Measurements from ENCODE around the gene DGKD. TPM values are rescaled to one million over a fixed set of nuclear protein-coding genes. Genes with fewer than 3 reads are reported as not detected.

Gene DGKD
- total RNA-seq, 1 donor from 2014 or later: 58.0 TPM

- intact Hi-C loops (cut with micrococcal nuclease): no loop called here
These were observed 115.9 kb downstream of the DGKD start for GRCh38 chr2:233470011-233470687.

DNA sequence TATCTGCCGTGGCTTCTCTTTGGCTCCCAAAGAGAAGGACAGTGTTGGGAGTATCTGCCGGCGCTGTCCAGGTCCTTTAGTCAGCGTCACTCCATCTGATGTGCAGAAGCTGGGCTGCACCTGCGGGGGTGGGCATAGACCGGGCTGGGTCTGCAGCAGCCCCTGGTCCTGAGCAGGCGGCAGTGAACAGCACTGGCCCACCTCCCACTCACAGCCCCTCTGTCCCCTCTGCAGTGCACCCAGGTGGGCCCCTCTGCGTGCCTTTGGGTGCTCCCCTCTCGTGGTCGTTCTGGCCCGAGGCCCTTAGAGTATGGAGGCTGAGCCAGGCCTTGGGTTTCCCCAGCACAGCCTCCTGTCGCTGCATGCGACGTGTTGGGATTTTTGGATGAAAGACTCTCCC is 116.5 kb downstream of the DGKD start:
- intact Hi-C loops (cut with micrococcal nuclease): no loop called here

DNA sequence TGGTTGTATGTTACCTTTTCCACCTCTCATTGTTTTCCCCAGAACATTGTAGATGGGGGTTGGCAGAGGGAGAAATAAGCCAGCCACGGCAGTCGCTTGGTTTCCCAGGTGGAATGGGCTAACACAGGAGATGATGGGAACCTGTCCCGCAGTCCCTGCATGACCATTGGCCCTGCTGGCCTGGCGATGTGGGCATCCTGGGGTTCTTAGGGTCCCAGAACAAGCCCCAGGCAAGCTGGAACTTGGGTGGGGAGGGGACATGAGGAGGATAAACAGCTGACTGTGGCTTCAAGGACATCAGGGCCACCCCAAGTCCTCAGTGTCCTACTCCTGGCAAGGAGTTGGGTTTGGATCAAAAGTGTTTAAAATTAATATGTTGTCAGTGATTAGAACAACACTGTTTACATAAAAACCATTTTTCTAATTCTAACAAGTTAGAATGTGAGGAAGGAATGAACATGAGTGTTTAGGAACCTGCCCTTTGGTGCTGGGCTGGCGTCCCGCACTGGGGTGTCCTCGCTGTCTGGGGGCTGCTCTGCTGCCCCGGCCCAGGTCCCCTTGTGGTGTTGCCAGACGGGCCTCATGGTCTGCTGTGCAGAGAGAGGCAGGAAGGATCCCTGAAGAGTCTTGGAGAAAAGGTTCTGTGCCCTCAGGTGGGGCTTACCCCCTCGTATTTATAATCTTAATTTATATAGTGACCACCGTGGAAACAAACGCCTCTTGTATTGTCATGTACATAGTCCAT is 117.2 kb downstream of the DGKD start:
- intact Hi-C loops (cut with micrococcal nuclease): no loop called here

DNA sequence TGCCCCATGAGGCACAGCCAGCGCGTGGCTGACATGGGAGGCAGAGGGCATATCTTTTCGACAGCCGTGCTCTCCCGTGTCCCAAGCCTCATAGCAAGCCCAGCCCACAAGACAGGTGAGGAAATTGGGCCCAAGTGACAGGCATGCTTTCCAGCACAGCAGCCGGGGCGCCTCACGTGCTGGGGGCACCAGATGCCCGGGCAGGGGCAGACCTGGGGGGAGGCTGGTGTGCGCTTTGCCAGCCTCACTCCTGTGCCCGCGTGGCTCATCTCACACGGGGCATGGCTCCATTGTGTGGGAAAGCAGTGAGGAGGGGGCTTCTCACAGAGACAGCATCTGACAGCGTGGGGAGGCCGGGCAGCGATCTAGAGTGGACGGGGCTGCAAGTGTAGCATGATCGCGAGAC is 119.1 kb downstream of the DGKD start:
- intact Hi-C loops (cut with micrococcal nuclease): no loop called here

GRCh38 chr2:233473878-233474277 is 119.6 kb downstream of the DGKD start:
- intact Hi-C loops (cut with micrococcal nuclease): no loop called here

DNA sequence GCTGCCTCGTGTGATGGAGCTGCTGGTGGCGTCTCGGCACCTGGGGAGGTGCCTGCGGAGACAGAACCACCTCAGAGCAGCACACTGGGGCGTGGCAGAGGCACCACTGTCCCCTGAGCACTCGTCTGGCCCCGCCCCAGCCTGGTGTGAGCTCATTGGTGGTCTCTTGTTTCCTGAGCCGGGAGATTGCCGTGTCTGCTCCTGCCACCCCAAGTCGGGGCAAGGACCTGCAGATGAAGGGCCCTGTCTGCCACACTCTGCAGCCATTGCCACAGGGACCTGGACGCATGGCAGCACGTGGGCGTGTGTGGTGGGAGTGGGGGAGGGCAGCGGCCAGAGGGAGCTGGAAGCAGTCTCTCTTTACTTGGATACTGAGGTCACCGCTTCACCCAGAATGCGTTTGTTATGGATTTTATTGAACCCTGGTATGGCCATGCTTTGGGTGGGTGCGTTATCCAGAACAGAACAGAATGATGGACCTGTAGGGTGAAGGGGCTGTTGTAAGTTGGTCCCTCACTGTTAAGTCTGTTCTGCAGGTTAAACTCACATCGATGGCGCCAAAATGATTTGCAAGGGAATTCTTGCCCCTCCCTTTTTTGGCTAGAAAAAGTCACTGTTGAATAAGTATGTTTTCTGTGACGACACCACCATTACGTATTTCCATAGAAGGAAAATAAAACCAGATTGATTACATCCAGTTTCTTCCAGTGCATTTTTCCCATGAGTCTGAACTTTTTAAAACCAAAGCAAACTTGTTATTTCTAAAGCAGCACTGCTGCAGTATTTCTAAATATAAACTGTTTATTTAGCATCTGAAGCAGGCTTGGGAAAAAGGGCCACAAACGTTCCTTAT is 120.2 kb downstream of the DGKD start:
- intact Hi-C loops (cut with micrococcal nuclease): no loop called here

GRCh38 chr2:233476063-233476410 is 121.7 kb downstream of the DGKD start:
- intact Hi-C loops (cut with micrococcal nuclease): no loop called here

DNA sequence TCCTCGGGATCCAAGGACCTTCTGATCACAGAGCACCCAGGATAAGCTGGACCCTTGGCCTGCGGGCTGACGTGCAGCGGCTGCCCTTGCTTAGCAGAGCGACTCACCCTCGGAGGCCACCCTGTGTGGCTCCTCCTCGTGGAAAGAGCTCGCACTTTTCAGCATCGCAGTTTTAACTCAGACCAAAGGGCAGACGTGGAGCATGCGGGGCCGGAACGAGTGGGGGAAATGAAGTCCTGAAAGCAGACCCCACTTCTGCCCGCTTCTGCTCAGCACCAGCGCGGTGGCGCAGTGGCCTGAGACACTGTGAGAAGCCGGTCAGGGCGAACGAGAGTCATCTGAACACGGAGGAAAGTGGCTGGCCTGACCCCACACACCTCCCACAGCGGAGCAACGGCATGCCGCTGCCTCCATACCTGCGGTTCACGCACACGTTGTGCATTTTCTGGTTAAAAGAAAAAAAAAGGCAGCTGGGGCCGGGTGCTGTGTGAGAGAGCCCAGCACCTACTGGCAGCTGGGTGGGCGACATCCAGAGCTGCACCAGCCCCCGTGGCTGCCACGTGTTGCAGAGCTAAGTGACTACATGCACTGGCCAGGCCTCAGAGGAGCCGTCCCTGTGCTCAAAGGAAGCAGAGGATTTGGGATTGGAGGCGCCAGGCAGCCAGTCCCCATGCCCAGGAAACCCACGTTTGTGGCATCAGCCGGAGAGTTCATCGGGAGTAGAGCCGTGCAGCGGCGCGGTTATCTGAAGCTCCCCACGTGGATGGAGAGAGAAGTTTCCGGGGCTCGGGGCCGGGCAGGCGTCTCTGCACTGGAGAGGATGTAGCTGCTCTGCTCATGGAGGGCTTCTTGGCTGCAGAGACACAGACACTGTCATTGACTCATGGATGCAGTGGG is 122.6 kb downstream of the DGKD start:
- intact Hi-C loops (cut with micrococcal nuclease): no loop called here

- intact Hi-C loops (cut with micrococcal nuclease): no loop called here
These were observed 123.5 kb downstream of the DGKD start for GRCh38 chr2:233477548-233478433.

DNA sequence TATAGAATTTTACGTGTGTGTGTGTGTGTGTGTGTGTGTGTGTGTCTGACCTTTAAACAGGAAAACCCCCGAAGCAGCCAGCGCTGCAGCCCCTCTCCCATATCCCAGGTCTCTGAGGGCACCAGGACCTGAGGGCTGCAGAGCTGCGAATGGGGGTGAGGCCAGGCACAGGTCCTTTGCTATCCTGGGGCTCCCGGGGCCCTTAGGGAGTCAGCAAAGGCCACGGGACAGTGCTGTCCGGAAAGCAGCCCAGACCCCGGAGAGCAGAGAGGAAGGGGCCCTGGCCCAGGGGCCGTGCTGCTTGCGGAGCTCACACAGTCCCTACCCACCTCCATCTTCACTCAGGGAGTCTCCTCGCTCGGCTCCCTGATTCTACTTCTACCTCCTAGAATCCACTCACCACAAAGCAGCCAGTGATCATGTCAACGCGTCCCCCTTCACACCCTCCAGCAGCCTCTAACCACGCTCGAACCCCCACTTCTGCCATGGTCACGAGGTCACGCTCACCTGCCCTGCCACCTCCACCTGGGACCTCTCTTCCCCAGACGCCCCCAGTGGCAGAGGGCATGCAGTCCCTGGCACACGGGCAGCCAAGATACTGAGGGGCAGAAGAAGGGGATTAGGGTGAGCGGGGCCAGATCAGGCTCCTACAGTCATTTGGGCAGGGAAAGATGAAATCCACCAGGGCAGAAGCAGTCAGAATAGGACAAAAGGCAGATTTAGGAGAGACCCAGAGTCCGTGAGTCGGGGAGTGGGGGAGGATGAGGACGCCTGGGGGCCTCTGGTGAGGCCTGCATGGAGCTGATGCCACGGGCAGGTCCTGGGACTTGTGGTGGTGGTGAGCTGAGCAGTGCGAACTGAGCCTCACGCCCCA is 125.6 kb downstream of the DGKD start:
- intact Hi-C loops (cut with micrococcal nuclease): no loop called here

GRCh38 chr2:233480490-233481202 is 126.4 kb downstream of the DGKD start:
- intact Hi-C loops (cut with micrococcal nuclease): no loop called here

- intact Hi-C loops (cut with micrococcal nuclease): no loop called here
These were observed 127.3 kb downstream of the DGKD start for GRCh38 chr2:233481368-233482142.

DNA sequence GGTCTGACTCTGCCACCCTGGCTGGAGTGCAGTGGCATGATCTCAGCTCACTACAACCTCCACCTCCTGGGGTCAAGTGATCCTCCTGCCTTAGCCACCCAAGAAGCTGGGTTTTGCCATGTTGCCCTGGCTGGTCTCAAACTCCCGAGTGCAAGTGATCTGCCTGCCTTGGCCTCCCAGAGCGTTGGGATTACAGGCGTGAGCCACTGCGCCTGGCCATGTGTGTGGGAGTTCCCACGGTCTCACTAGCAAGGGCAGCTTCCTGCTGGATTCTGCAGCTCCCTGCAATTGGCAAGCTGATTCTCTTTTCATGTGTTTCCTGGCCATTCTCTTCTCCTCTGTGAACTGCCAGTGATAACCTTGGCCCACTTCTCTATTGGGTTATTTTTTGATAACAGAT is 128.3 kb downstream of the DGKD start:
- intact Hi-C loops (cut with micrococcal nuclease): no loop called here

- intact Hi-C loops (cut with micrococcal nuclease): no loop called here
These were observed 131.4 kb downstream of the DGKD start for GRCh38 chr2:233485726-233486125.

GRCh38 chr2:233486357-233486756 is 132.1 kb downstream of the DGKD start:
- intact Hi-C loops (cut with micrococcal nuclease): no loop called here

DNA sequence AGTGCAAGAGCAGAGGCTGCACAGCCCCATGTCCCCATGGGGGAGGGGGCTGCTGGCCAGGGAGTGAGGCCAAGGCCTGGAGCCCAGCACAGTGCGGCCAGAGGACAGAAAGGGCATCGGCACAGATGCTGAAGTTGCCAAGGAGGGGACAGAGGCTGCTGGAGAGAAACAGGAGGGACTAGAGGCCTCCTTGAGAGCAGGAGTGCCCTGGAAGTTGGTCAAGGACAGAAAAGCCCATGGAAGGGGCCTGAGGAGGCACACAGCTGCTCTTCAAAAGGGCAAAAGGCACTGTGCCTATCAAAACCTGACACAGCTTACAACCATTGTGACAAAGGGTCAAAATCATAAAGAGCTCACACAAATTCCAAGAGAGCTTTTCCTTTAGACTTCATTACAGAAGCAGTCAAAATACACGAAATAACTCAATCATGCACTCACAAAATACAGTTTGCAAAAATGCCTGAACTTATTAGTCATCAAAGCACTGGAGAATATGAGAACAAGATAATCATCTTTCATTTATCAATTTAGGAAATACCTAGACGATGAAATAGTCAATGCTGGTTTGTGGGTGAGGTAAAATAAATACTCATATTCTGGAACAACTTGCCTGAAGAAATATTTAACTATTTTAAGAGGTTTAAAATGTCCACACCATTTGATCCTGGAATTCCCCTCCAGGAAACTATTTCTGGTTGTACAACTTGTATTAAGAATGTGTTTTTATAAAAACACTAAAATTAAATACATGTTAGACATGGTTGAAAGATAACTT is 132.7 kb downstream of the DGKD start:
- intact Hi-C loops (cut with micrococcal nuclease): no loop called here

DNA sequence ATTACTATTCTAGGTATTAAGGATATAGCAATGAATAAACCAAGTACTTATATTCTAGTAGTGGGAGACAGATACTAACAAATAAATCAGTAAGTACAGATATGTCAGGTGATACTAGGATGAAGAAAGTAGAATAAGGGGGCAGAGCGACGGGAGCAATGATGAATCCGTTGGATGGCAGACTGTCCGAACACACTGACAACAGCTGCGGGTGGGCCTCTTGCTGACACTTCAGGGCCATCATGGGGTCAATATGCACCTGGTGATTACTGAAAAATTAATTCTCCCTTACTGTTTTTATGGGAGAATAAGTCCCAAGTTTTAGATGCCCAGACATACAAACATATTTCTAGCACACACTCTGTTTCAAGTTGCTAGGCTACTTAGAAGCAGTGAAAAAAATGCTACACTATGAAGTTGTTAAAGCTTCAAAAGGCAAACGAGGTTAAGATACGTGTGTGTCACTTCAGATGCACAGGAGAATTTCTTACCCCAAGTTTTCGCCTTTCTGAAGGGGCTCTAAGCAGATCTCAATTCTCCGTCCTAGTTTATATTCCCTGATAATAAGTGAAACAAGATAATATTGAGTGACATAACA is 133.6 kb downstream of the DGKD start:
- intact Hi-C loops (cut with micrococcal nuclease): no loop called here
